ENCODE results near the gene YAP1. TPM values are rescaled to one million over a fixed set of nuclear protein-coding genes. Genes with fewer than 3 reads are reported as not detected.

YAP1 gene
- total and polyA plus RNA-seq, 4 donors = 49.4 to 110 (median 64.1) TPM

- Histone ChIP-seq H3K27ac (ENCODE audit: low read depth, low read length) (no peak overlapping the region), H3K4me1 (ENCODE audit: control insufficient read depth, insufficient read depth, low read length) (no peaks in the 10 kb centered on the region), H3K27me3 (ENCODE audit: control insufficient read depth, insufficient read depth, low read length) (no peaks in the 10 kb centered on the region), H3K4me3 (ENCODE audit: low read depth, low read length) (no peak overlapping the region), H3K9me3 (ENCODE audit: control insufficient read depth, insufficient read depth, low read length) (no peaks in the 10 kb centered on the region), H3K36me3 (ENCODE audit: control insufficient read depth, insufficient read depth, low read length) (no peaks in the 10 kb centered on the region)
- DNase-seq (ENCODE audit: low read depth in 4 of 6, low spot score in 6 of 6) = no peak
- WGBS (ENCODE audit: insufficient coverage) = no CpG with 5 or more reads among the region's 1 CpG
These were observed 42.8 kb downstream of the YAP1 start for GRCh38 chr11:102153082-102153481.

- Histone ChIP-seq H3K27ac (ENCODE audit: low read depth, low read length) (no peak overlapping the region), H3K4me3 (ENCODE audit: low read depth, low read length) (no peak overlapping the region), H3K9me3 (ENCODE audit: control insufficient read depth, insufficient read depth, low read length) (no peaks in the 10 kb centered on the region), H3K4me1 (ENCODE audit: control insufficient read depth, insufficient read depth, low read length) (no peaks in the 10 kb centered on the region), H3K27me3 (ENCODE audit: control insufficient read depth, insufficient read depth, low read length) (no peaks in the 10 kb centered on the region), H3K36me3 (ENCODE audit: control insufficient read depth, insufficient read depth, low read length) (no peaks in the 10 kb centered on the region)
- DNase-seq (ENCODE audit: low read depth in 4 of 6, low spot score in 6 of 6) = no peak
- no CpG with 5 or more reads among the region's 1 CpG for WGBS (ENCODE audit: insufficient coverage)
These were observed 44.6 kb downstream of the YAP1 start for GRCh38 chr11:102154806-102155205.

GRCh38 chr11:102155676-102156075 lies 45.4 kb downstream of the YAP1 start:
- WGBS (ENCODE audit: insufficient coverage) = 93% methylated on average over 3 of the region's 4 CpGs
- Histone ChIP-seq H3K4me3 (ENCODE audit: low read depth, low read length) (no peak overlapping the region), H3K4me1 (ENCODE audit: control insufficient read depth, insufficient read depth, low read length) (no peaks in the 10 kb centered on the region), H3K27me3 (ENCODE audit: control insufficient read depth, insufficient read depth, low read length) (no peaks in the 10 kb centered on the region), H3K27ac (ENCODE audit: low read depth, low read length) (no peak overlapping the region), H3K9me3 (ENCODE audit: control insufficient read depth, insufficient read depth, low read length) (no peaks in the 10 kb centered on the region), H3K36me3 (ENCODE audit: control insufficient read depth, insufficient read depth, low read length) (no peaks in the 10 kb centered on the region)
- no peak for DNase-seq (ENCODE audit: low read depth in 4 of 6, low spot score in 6 of 6)

GRCh38 chr11:102157219-102157618 lies 47.0 kb downstream of the YAP1 start:
- Histone ChIP-seq H3K4me3 (ENCODE audit: low read depth, low read length) (no peak overlapping the region), H3K27ac (ENCODE audit: low read depth, low read length) (no peak overlapping the region), H3K27me3 (ENCODE audit: control insufficient read depth, insufficient read depth, low read length) (no peaks in the 10 kb centered on the region), H3K9me3 (ENCODE audit: control insufficient read depth, insufficient read depth, low read length) (no peaks in the 10 kb centered on the region), H3K36me3 (ENCODE audit: control insufficient read depth, insufficient read depth, low read length) (no peaks in the 10 kb centered on the region), H3K4me1 (ENCODE audit: control insufficient read depth, insufficient read depth, low read length) (no peaks in the 10 kb centered on the region)
- no CpG with 5 or more reads among the region's 2 CpGs for WGBS (ENCODE audit: insufficient coverage)
- peak in 1 of 6 donors; percentile 26 for DNase-seq (ENCODE audit: low read depth in 4 of 6, low spot score in 6 of 6)

- no CpG with 5 or more reads among the region's 2 CpGs for whole genome bisulfite sequencing (ENCODE audit: insufficient coverage)
- Histone ChIP-seq H3K36me3 (ENCODE audit: control insufficient read depth, insufficient read depth, low read length) (no peaks in the 10 kb centered on the region), H3K27me3 (ENCODE audit: control insufficient read depth, insufficient read depth, low read length) (no peaks in the 10 kb centered on the region), H3K4me1 (ENCODE audit: control insufficient read depth, insufficient read depth, low read length) (no peaks in the 10 kb centered on the region), H3K27ac (ENCODE audit: low read depth, low read length) (no peak overlapping the region), H3K9me3 (ENCODE audit: control insufficient read depth, insufficient read depth, low read length) (no peaks in the 10 kb centered on the region), H3K4me3 (ENCODE audit: low read depth, low read length) (no peak overlapping the region)
- peak in 1 of 6 donors; percentile 10 for DNase-seq (ENCODE audit: low read depth in 4 of 6, low spot score in 6 of 6)
These were observed 48.0 kb downstream of the YAP1 start for GRCh38 chr11:102158164-102158735.

GRCh38 chr11:102163368-102163767 lies 53.1 kb downstream of the YAP1 start:
- Histone ChIP-seq H3K4me3 (ENCODE audit: low read depth, low read length) (no peak overlapping the region), H3K4me1 (ENCODE audit: control insufficient read depth, insufficient read depth, low read length) (no peaks in the 10 kb centered on the region), H3K9me3 (ENCODE audit: control insufficient read depth, insufficient read depth, low read length) (no peaks in the 10 kb centered on the region), H3K27ac (ENCODE audit: low read depth, low read length) (no peak overlapping the region), H3K27me3 (ENCODE audit: control insufficient read depth, insufficient read depth, low read length) (no peaks in the 10 kb centered on the region), H3K36me3 (ENCODE audit: control insufficient read depth, insufficient read depth, low read length) (no peaks in the 10 kb centered on the region)
- no peak for DNase-seq (ENCODE audit: low read depth in 4 of 6, low spot score in 6 of 6)
- WGBS (ENCODE audit: insufficient coverage) = 100% methylated on average over 2 of the region's 4 CpGs

- no peaks in the 10 kb centered on the region for H3K36me3 ChIP-seq (ENCODE audit: control insufficient read depth, insufficient read depth, low read length)
- no peak overlapping the region for H3K4me3 ChIP-seq (ENCODE audit: low read depth, low read length)
- H3K4me1 ChIP-seq (ENCODE audit: control insufficient read depth, insufficient read depth, low read length) = no peaks in the 10 kb centered on the region
- no peak overlapping the region for H3K27ac ChIP-seq (ENCODE audit: low read depth, low read length)
- H3K27me3 ChIP-seq (ENCODE audit: control insufficient read depth, insufficient read depth, low read length) = no peaks in the 10 kb centered on the region
- DNase-seq (ENCODE audit: low read depth in 4 of 6, low spot score in 6 of 6) = no peak
- H3K9me3 ChIP-seq (ENCODE audit: control insufficient read depth, insufficient read depth, low read length) = no peaks in the 10 kb centered on the region
- no CpG with 5 or more reads among the region's 6 CpGs for WGBS (ENCODE audit: insufficient coverage)
These were observed 56.2 kb downstream of the YAP1 start for GRCh38 chr11:102166175-102167064.

GRCh38 chr11:102168481-102168880 lies 58.2 kb downstream of the YAP1 start:
- WGBS (ENCODE audit: insufficient coverage) = 100% methylated on average over 1 of the region's 1 CpG
- Histone ChIP-seq H3K27ac (ENCODE audit: low read depth, low read length) (no peak overlapping the region), H3K36me3 (ENCODE audit: control insufficient read depth, insufficient read depth, low read length) (no peaks in the 10 kb centered on the region), H3K27me3 (ENCODE audit: control insufficient read depth, insufficient read depth, low read length) (no peaks in the 10 kb centered on the region), H3K9me3 (ENCODE audit: control insufficient read depth, insufficient read depth, low read length) (no peaks in the 10 kb centered on the region), H3K4me1 (ENCODE audit: control insufficient read depth, insufficient read depth, low read length) (no peaks in the 10 kb centered on the region), H3K4me3 (ENCODE audit: low read depth, low read length) (no peak overlapping the region)
- no peak for DNase-seq (ENCODE audit: low read depth in 4 of 6, low spot score in 6 of 6)

GRCh38 chr11:102171101-102171500 lies 60.9 kb downstream of the YAP1 start:
- Histone ChIP-seq H3K27ac (ENCODE audit: low read depth, low read length) (no peak overlapping the region), H3K9me3 (ENCODE audit: control insufficient read depth, insufficient read depth, low read length) (no peaks in the 10 kb centered on the region), H3K4me3 (ENCODE audit: low read depth, low read length) (no peak overlapping the region), H3K4me1 (ENCODE audit: control insufficient read depth, insufficient read depth, low read length) (no peaks in the 10 kb centered on the region), H3K36me3 (ENCODE audit: control insufficient read depth, insufficient read depth, low read length) (no peaks in the 10 kb centered on the region), H3K27me3 (ENCODE audit: control insufficient read depth, insufficient read depth, low read length) (no peaks in the 10 kb centered on the region)
- DNase-seq (ENCODE audit: low read depth in 4 of 6, low spot score in 6 of 6) = no peak
